Measurements from ENCODE around the gene AMZ1. TPM values are rescaled to one million over a fixed set of nuclear protein-coding genes. Genes with fewer than 3 reads are reported as not detected.

AMZ1 gene
- total RNA-seq, 4 donors from 2014 or later = 0.39 to 1.7 (median 1.2) TPM

- no peak for DNase-seq (ENCODE audit: low spot score in 2 of 2)
- Histone ChIP-seq H3K27me3 (no peaks in the 10 kb centered on the region), H3K36me3 (no peaks in the 10 kb centered on the region), H3K27ac (no peak overlapping the region), H3K4me3 (no peak overlapping the region), H3K4me1 (no peaks in the 10 kb centered on the region), H3K9me3 (no peaks in the 10 kb centered on the region)
- TF ChIP-seq POLR2A (IDR thresholded peaks at IDR 0.05) = no peak
- no peak for TF ChIP-seq CTCF (IDR thresholded peaks at IDR 0.05)
- TF ChIP-seq EP300 (IDR thresholded peaks at IDR 0.05) = no peak
- WGBS, 2 donors = 81 to 88% methylated on average over 5 of the region's 5 CpGs
These were observed 62.0 kb downstream of the AMZ1 start for GRCh38 chr7:2750004-2750407.

GRCh38 chr7:2751086-2751485 is 63.1 kb downstream of the AMZ1 start:
- Histone ChIP-seq H3K36me3 (no peaks in the 10 kb centered on the region), H3K27me3 (no peaks in the 10 kb centered on the region), H3K4me1 (no peaks in the 10 kb centered on the region), H3K27ac (no peak overlapping the region), H3K4me3 (no peak overlapping the region), H3K9me3 (no peaks in the 10 kb centered on the region)
- WGBS, 2 donors = 68% methylated on average over 5 of the region's 5 CpGs
- no peak for TF ChIP-seq EP300 (IDR thresholded peaks at IDR 0.05)
- no peak for TF ChIP-seq CTCF (IDR thresholded peaks at IDR 0.05)
- no peak for TF ChIP-seq POLR2A (IDR thresholded peaks at IDR 0.05)
- DNase-seq (ENCODE audit: low spot score in 2 of 2) = no peak

- no peak for TF ChIP-seq EP300 (IDR thresholded peaks at IDR 0.05)
- TF ChIP-seq CTCF (IDR thresholded peaks at IDR 0.05) = no peak
- no peak for TF ChIP-seq POLR2A (IDR thresholded peaks at IDR 0.05)
- no peaks in the 10 kb centered on the region for H3K36me3 ChIP-seq
- H3K27ac ChIP-seq = no peak overlapping the region
These were observed 65.1 kb downstream of the AMZ1 start for GRCh38 chr7:2753148-2753547.

GRCh38 chr7:2754086-2754485 is 66.1 kb downstream of the AMZ1 start:
- TF ChIP-seq EP300 (IDR thresholded peaks at IDR 0.05) (no peak), POLR2A (IDR thresholded peaks at IDR 0.05) (no peak), CTCF (IDR thresholded peaks at IDR 0.05) (no peak)
- no peak for DNase-seq (ENCODE audit: low spot score in 2 of 2)
- Histone ChIP-seq H3K27me3 (no peaks in the 10 kb centered on the region), H3K36me3 (no peaks in the 10 kb centered on the region), H3K9me3 (no peaks in the 10 kb centered on the region), H3K27ac (peak overlapping the region in 1 of 4 donors; percentile 8), H3K4me1 (peaks cover 0 to 20% (median 18%) of the 10 kb centered on the region in 4 donors), H3K4me3 (no peak overlapping the region)
- 49 to 61% methylated on average over 5 of the region's 5 CpGs for WGBS, 2 donors

More at GRCh38 chr7:2753148-2753547, 65.1 kb downstream of the AMZ1 start:
- H3K27me3 ChIP-seq = no peaks in the 10 kb centered on the region
- peaks cover 0 to 12% (median 8%) of the 10 kb centered on the region in 4 donors for H3K4me1 ChIP-seq
- no peak overlapping the region for H3K4me3 ChIP-seq
- no peak for DNase-seq (ENCODE audit: low spot score in 2 of 2)
- 93 to 98% methylated on average over 3 of the region's 3 CpGs for WGBS, 2 donors
- no peaks in the 10 kb centered on the region for H3K9me3 ChIP-seq

GRCh38 chr7:2754912-2755311 is 66.9 kb downstream of the AMZ1 start:
- H3K9me3 ChIP-seq = no peaks in the 10 kb centered on the region
- H3K27me3 ChIP-seq = no peaks in the 10 kb centered on the region
- no peak overlapping the region for H3K27ac ChIP-seq
- 95 to 98% methylated on average over 10 of the region's 10 CpGs for WGBS, 2 donors
- no peak for DNase-seq (ENCODE audit: low spot score in 2 of 2)
- no peaks in the 10 kb centered on the region for H3K36me3 ChIP-seq
- H3K4me3 ChIP-seq = no peak overlapping the region
- no peak for TF ChIP-seq CTCF (IDR thresholded peaks at IDR 0.05)
- no peak for TF ChIP-seq EP300 (IDR thresholded peaks at IDR 0.05)
- no peak for TF ChIP-seq POLR2A (IDR thresholded peaks at IDR 0.05)
- H3K4me1 ChIP-seq = peaks cover 0 to 28% (median 24%) of the 10 kb centered on the region in 4 donors
